ENCODE results near the gene DDX49. TPM values are rescaled to one million over a fixed set of nuclear protein-coding genes. Genes with fewer than 3 reads are reported as not detected.

DDX49 gene
- total RNA-seq, 1 experiment from 2014 or later = 51.9 TPM

DNA sequence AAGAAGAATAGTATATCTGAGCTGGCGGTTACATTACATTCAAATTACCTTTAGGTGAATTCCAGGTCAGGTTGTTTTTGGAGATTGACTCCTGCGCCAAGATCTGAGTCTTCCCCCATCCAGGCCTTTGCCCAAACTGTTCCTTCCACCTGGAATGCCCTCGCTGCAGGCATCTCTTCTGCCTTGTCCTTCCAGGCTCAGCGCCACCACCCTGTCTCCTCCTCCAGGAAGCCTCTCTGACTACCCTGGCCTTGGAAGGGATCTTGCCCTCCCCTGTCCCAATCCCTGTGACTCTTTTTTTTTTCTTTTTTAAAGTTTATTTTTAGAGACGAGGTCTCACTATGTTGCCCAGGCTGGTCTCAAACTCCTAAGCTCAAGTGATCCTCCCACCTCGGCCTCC lies 23.2 kb downstream of the DDX49 start:
- Histone ChIP-seq H3K9me2 (ENCODE audit: insufficient read depth) (no peaks in the 10 kb centered on the region), H2AFZ (ENCODE audit: low read depth, low read length, poor library complexity, severe bottlenecking) (no peak overlapping the region), H3K27ac (ENCODE audit: low read depth, low read length) (no peak overlapping the region), H3K4me1 (ENCODE audit: control insufficient read depth in 1 of 2, insufficient read depth in 2 of 2, low read length in 2 of 2) (peaks cover 10 to 35% of the 10 kb centered on the region in 2 experiments), H3K27me3 (ENCODE audit: insufficient read depth, low read length) (no peaks in the 10 kb centered on the region), H3K9me3 (ENCODE audit: control insufficient read depth in 1 of 2, insufficient read depth in 1 of 2, low read depth in 1 of 2, low read length in 2 of 2) (no peaks in the 10 kb centered on the region), H4K20me1 (ENCODE audit: insufficient read depth) (no peaks in the 10 kb centered on the region), H3K4me3 (replicated peaks in 1 of 2; ENCODE audit: low read depth in 1 of 2, low read length in 2 of 2) (no peak overlapping the region), H3K36me3 (ENCODE audit: control insufficient read depth in 1 of 2, insufficient read depth in 2 of 2, low read length in 2 of 2) (peaks cover 0 to 5% of the 10 kb centered on the region in 2 experiments; a peak in 1 of 4 replicates), H3K4me2 (ENCODE audit: low read length) (no peak overlapping the region), H3K79me2 (ENCODE audit: insufficient read depth, low read length) (peaks cover 9% of the 10 kb centered on the region; the same call in 1 of the 2 replicates), H3K9ac (ENCODE audit: low read length) (no peak overlapping the region)
- ATAC-seq (no peak), DNase-seq (ENCODE audit: low read depth, low spot score) (no peak)
- POLR2A ChIA-PET = no interaction called here
- CTCF ChIA-PET = no interaction called here
- RAD21 ChIA-PET (ENCODE audit: low non-redundant PET in 1 of 2, low total read pairs in 2 of 2, uncharacterized antibody in 2 of 2, unreplicated experiment in 2 of 2) = no interaction called here
- intact Hi-C loops (cut with micrococcal nuclease) = no loop called here
- no TSS peak for BruUV-seq (replicated peaks)
- TF ChIP-seq EZH2phosphoT487 (IDR thresholded peaks at IDR 0.05; ENCODE audit: borderline replicate concordance) (no peak), SIN3A (IDR thresholded peaks at IDR 0.05; ENCODE audit: low read depth) (no peak), FOSL1 (IDR thresholded peaks at IDR 0.05; ENCODE audit: low read depth) (no peak), CEBPB (IDR thresholded peaks at IDR 0.05; ENCODE audit: low read depth) (no peak), POLR2AphosphoS5 (IDR thresholded peaks at IDR 0.05; ENCODE audit: low read depth, low read length) (no peak), JUND (IDR thresholded peaks at IDR 0.05) (no peak), EZH2 (IDR thresholded peaks at IDR 0.05) (no peak), EGR1 (IDR thresholded peaks at IDR 0.05; ENCODE audit: low read depth) (no peak), CBX3 (IDR thresholded peaks at IDR 0.05; ENCODE audit: low read depth) (no peak)
- TF ChIP-seq, protein P1, sequence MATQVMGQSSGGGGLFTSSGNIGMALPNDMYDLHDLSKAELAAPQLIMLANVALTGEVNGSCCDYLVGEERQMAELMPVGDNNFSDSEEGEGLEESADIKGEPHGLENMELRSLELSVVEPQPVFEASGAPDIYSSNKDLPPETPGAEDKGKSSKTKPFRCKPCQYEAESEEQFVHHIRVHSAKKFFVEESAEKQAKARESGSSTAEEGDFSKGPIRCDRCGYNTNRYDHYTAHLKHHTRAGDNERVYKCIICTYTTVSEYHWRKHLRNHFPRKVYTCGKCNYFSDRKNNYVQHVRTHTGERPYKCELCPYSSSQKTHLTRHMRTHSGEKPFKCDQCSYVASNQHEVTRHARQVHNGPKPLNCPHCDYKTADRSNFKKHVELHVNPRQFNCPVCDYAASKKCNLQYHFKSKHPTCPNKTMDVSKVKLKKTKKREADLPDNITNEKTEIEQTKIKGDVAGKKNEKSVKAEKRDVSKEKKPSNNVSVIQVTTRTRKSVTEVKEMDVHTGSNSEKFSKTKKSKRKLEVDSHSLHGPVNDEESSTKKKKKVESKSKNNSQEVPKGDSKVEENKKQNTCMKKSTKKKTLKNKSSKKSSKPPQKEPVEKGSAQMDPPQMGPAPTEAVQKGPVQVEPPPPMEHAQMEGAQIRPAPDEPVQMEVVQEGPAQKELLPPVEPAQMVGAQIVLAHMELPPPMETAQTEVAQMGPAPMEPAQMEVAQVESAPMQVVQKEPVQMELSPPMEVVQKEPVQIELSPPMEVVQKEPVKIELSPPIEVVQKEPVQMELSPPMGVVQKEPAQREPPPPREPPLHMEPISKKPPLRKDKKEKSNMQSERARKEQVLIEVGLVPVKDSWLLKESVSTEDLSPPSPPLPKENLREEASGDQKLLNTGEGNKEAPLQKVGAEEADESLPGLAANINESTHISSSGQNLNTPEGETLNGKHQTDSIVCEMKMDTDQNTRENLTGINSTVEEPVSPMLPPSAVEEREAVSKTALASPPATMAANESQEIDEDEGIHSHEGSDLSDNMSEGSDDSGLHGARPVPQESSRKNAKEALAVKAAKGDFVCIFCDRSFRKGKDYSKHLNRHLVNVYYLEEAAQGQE (IDR thresholded peaks at IDR 0.05; ENCODE audit: low read depth) = no peak
- TF ChIP-seq, protein P2, sequence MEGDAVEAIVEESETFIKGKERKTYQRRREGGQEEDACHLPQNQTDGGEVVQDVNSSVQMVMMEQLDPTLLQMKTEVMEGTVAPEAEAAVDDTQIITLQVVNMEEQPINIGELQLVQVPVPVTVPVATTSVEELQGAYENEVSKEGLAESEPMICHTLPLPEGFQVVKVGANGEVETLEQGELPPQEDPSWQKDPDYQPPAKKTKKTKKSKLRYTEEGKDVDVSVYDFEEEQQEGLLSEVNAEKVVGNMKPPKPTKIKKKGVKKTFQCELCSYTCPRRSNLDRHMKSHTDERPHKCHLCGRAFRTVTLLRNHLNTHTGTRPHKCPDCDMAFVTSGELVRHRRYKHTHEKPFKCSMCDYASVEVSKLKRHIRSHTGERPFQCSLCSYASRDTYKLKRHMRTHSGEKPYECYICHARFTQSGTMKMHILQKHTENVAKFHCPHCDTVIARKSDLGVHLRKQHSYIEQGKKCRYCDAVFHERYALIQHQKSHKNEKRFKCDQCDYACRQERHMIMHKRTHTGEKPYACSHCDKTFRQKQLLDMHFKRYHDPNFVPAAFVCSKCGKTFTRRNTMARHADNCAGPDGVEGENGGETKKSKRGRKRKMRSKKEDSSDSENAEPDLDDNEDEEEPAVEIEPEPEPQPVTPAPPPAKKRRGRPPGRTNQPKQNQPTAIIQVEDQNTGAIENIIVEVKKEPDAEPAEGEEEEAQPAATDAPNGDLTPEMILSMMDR (IDR thresholded peaks at IDR 0.05 in 2 of 3, conservative IDR thresholded peaks at IDR 0.05 in 1 of 3; ENCODE audit: borderline replicate concordance in 1 of 3, insufficient read depth in 1 of 3, low read depth in 2 of 3, low read length in 2 of 3) = no peak

Data from HCT116 (cell line).